AG04449 (cell line): ENCODE results near the gene PRR23E.

Source experiments
- CTCF ChIA-PET: fragments of 350-600 bp; formaldehyde crosslinking; extraction: SDS; loops from one replicate; lab custom pipeline; 2021; ENCODE audit warnings: antibody characterized with exemption; lab: Yijun Ruan, JAX
- POLR2A ChIA-PET: fragments of 400-600, 350-600 bp; formaldehyde crosslinking; extraction: SDS; loops from one replicate; lab custom pipeline; 2020; ENCODE audit warnings: antibody characterized with exemption, inconsistent platforms; lab: Yijun Ruan, JAX
- DNase-seq: peaks from one replicate; pipeline ENCODE4 v3.0.0-alpha.2; 2010; ENCODE audit warnings: low read depth, low spot score
- H3K4me3 ChIP-seq: 2 replicates; pipeline ENCODE4 v1.5.1; 2011; ENCODE audit warnings: low read depth, mild to moderate bottlenecking, control low read depth, low read length
- TF ChIP-seq, protein P1 (sequence below): IDR thresholded peaks from one replicate; pipeline ENCODE4 v1.5.1; 2011; ENCODE audit warnings: mild to moderate bottlenecking, moderate library complexity, low read length, control low read depth, inconsistent platforms; ENCODE audit not compliant: insufficient read depth; ENCODE audit errors: missing control alignments

PRR23E gene

DNA sequence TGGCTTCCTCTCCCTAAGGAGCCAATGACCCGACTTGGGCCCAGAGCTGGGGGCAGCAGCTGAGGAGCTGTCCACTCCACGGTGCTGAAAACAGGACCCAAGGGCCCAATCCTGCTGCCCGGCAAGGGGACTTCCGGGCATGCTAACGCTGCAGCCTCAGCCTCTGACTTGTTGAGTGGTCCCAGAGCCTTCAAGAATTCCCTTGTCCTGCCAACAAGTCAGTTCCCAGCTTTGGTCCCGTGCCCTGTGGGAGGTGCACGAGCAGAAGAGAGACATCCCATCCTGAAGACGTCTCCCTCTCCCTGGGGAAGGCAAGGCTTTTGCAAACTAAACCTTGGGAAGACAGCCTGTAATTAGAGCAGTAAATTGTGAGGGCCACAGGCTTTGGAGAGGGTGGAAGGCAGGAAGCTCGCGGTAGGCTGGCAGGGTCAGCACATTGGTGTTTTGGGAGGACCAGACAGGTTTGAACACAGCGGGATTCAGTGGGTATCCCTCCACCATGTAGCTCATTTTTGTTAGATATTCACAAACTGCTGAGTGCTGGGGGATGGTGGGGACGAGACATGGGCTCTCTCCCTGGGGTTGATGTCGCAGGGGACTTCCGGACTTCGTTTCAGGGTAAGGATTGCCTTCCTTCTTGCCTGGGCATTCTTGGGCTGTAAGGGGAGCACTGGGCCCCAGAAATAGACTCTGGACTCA lies 29.8 kb upstream of the PRR23E start:
- TF ChIP-seq, protein P1, sequence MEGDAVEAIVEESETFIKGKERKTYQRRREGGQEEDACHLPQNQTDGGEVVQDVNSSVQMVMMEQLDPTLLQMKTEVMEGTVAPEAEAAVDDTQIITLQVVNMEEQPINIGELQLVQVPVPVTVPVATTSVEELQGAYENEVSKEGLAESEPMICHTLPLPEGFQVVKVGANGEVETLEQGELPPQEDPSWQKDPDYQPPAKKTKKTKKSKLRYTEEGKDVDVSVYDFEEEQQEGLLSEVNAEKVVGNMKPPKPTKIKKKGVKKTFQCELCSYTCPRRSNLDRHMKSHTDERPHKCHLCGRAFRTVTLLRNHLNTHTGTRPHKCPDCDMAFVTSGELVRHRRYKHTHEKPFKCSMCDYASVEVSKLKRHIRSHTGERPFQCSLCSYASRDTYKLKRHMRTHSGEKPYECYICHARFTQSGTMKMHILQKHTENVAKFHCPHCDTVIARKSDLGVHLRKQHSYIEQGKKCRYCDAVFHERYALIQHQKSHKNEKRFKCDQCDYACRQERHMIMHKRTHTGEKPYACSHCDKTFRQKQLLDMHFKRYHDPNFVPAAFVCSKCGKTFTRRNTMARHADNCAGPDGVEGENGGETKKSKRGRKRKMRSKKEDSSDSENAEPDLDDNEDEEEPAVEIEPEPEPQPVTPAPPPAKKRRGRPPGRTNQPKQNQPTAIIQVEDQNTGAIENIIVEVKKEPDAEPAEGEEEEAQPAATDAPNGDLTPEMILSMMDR, result no peak
- POLR2A ChIA-PET, result no interaction called here
- H3K4me3 ChIP-seq, result no peak overlapping the region
- no peak for DNase-seq
- CTCF ChIA-PET, result no interaction called here

DNA sequence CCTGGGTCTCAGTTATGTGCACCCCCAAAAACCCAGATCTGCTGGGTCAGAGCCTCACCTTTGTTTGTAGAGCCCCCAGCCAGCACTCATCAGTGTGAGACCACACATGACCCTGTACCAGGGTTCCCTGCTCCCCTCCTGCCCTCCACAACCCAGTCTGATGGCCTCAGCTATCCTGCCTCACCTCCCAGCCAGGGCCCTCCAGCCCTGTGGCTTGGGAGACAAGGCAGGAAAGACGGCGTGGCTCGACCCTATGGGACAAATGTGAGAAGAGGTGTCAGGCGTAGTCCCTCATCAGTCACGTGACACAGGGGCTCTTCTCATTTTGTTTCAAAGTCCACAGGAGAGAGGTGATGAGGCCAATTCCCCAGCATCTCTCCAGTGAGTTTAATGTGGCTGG lies 28.3 kb upstream of the PRR23E start:
- no peak for DNase-seq
- ChIA-PET POLR2A (no interaction called here), CTCF (no interaction called here)

DNA sequence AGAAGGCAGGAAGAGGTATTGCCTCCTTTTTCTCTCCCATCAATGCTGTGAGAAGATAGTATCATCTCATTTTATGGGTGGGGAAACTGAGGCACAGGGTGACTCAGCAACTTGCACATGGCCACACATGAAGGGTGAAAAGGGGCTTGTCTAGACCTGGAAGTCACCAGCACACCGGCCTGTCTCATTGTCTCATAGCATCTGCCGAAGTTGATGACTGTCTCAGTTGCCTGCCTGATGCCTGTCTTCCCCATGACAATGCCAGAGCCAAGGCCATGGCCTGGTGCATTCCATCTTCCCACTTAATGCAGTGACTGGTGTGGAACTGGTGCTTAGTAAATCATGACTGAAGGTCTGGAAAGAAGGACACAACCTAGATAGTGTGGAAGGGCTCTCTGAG lies 27.9 kb upstream of the PRR23E start:
- TF ChIP-seq, protein P1, result no peak
- ChIA-PET CTCF (no interaction called here), POLR2A (no interaction called here)
- DNase-seq, result no peak
- H3K4me3 ChIP-seq, result no peak overlapping the region

More for the DNA sequence above, 28.3 kb upstream of the PRR23E start:
- TF ChIP-seq, protein P1, result no peak
- H3K4me3 ChIP-seq, result no peak overlapping the region

DNA sequence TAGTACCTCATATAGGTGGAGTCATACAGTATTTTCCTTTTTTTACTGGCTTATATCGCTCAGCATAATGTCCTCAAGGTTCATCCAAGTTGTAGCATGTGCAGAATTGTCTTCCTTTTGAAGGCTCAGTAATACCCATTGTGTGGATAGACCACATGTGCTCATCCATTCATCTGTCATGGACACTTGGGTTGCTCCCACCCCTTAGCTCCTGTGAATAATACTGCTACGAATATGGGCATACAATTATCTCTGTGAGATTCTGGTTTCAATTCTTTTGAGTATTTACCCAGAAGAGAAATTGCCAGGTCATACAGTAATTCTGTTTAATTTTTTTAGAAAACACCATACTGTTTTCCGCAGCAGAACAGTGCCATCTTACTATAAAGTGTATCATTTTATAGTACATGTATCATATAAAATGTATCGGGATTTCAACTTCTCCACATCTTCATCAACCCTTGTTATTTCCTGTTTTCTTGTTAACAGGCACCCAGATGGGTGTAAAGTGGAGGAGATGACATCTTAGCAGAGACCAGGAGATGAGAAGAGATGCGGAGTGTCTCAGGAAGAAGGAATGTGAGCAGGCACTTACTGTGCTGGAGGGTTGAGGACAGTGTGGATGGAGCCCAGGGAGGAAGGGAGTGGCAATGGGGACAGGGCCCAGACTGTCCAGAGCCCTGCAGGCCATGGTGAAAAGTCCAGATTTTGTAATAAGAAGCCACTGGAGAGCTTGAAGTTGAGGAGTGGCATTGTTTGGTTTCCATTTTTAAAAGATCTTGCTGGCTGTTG lies 27.0 kb upstream of the PRR23E start:
- CTCF ChIA-PET, result no interaction called here
- no peak for DNase-seq
- POLR2A ChIA-PET, result no interaction called here
- TF ChIP-seq, protein P1, result no peak
- H3K4me3 ChIP-seq, result no peak overlapping the region

DNA sequence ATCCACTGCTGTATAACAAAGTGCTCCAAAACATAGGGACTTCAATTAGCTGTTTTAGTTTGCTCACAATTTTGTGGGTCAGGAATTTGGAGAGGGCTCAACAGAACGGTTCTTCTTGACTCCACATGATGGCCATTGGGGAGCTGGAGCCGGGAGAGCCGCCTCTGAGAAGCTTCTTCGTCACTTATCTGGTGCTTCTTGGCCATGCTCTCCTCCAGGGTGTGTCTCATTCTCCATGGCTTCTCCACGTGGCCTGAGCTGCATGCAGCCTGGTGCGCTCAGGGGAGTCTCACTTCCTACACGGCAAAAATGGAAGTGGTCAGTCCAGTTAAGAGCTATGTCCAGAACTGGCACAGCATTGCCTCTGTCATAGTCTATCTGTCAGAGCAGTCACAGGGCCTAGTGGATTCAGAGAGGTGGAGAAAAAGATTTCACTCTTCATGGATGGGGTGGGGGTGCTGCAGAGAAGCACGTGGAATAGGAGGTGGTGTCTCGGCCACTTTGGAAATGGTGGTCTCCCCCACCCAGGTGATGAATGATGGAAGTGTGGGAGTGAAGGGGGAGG lies 26.3 kb upstream of the PRR23E start:
- TF ChIP-seq, protein P1, result no peak
- ChIA-PET CTCF (no interaction called here), POLR2A (no interaction called here)
- no peak for DNase-seq
- H3K4me3 ChIP-seq, result no peak overlapping the region
